AG09319 (cell line): Measurements from ENCODE around the gene OPCML.

ENCODE experiments used
- DNase-seq: peaks from one replicate; pipeline ENCODE4 v3.0.0-alpha.2; 2010; ENCODE audit warnings: low read depth; ENCODE audit errors: extremely low read depth
- CTCF ChIP-seq: IDR thresholded peaks from 2 replicates; pipeline ENCODE4 v1.5.1; 2011; ENCODE audit warnings: low read depth, mild to moderate bottlenecking, inconsistent platforms, low read length, moderate library complexity

OPCML gene

GRCh38 chr11:133413703-133414102, 118.6 kb downstream of the OPCML start:
- DNase-seq: no peak
- TF ChIP-seq CTCF: no peak

- no peak for DNase-seq
- no peak for TF ChIP-seq CTCF
Measured at GRCh38 chr11:133409799-133410198, 122.5 kb downstream of the OPCML start.

- TF ChIP-seq CTCF: no peak
Measured at GRCh38 chr11:133408936-133409335, 123.4 kb downstream of the OPCML start.

GRCh38 chr11:133408402-133408801, 123.9 kb downstream of the OPCML start:
- TF ChIP-seq CTCF: no peak

More at GRCh38 chr11:133408936-133409335, 123.4 kb downstream of the OPCML start:
- DNase-seq: no peak

GRCh38 chr11:133406489-133406888, 125.8 kb downstream of the OPCML start:
- no peak for DNase-seq
- no peak for TF ChIP-seq CTCF

More at GRCh38 chr11:133408402-133408801, 123.9 kb downstream of the OPCML start:
- DNase-seq: no peak

- no peak for DNase-seq
- TF ChIP-seq CTCF: no peak
Measured at GRCh38 chr11:133403900-133404299, 128.4 kb downstream of the OPCML start.

GRCh38 chr11:133402551-133402950, 129.8 kb downstream of the OPCML start:
- no peak for DNase-seq
- TF ChIP-seq CTCF: no peak
